K562 (cell line): ENCODE measurements around the gene RNF6. TPM values are rescaled to one million over a fixed set of nuclear protein-coding genes. Genes with fewer than 3 reads are reported as not detected.

Experiments used
- BCL6 ChIP-seq: fragments of 250-450 bp; sonication (Bioruptor Pico); IDR thresholded peaks from 2 replicates; pipeline ENCODE4 v1.4.0; 2020
- CAMTA2 ChIP-seq: fragments of 250-450 bp; sonication (Bioruptor Pico); conservative IDR thresholded peaks from 2 replicates; pipeline ENCODE4 v1.5.1; 2022
- CBFA2T3 ChIP-seq: fragments of 450-650 bp; IDR thresholded peaks from 2 replicates; pipeline ENCODE4 v1.6.1; 2017
- CBX5 ChIP-seq: IDR thresholded peaks from 2 replicates; pipeline ENCODE4 v1.6.1; 2014; ENCODE audit warnings: low read depth, borderline replicate concordance
- HCFC1 ChIP-seq: IDR thresholded peaks from 2 replicates; pipeline ENCODE4 v1.6.1; 2012; ENCODE audit warnings: low read depth, low read length, improper control_type of control experiment
- HNRNPLL ChIP-seq: fragments of 200-400 bp; formaldehyde crosslinking; IDR thresholded peaks from 2 replicates; pipeline ENCODE4 v1.6.1; 2017; ENCODE audit warnings: low read length, low read depth, mild to moderate bottlenecking; ENCODE audit not compliant: poor library complexity, severe bottlenecking
- JUN ChIP-seq, 2 experiments: sonication (generic) in 1 of 2; formaldehyde crosslinking in 1 of 2; IDR thresholded peaks; 2 replicates each; pipeline versions ENCODE4 v1.6.1 to v1.8.0; 2012 to 2022; ENCODE audit warnings: borderline replicate concordance in 2 of 2, mild to moderate bottlenecking in 2 of 2, improper control_type of control experiment in 1 of 2, low read depth in 1 of 2, low read length in 1 of 2, missing genetic modification reagents in 1 of 2
- JUND ChIP-seq, 2 experiments: IDR thresholded peaks; 2 replicates in 1 of 2; 3 replicates in 1 of 2; pipeline ENCODE4 v1.6.1; 2011; ENCODE audit warnings: borderline replicate concordance in 2 of 2, low read depth in 2 of 2, low read length in 2 of 2, improper control_type of control experiment in 1 of 2, missing biosample characterization in 1 of 2, missing genetic modification characterization in 1 of 2, missing genetic modification reagents in 1 of 2
- KLF6 ChIP-seq: fragments of 250-450 bp; sonication (Bioruptor Pico); IDR thresholded peaks from 2 replicates; pipeline ENCODE4 v1.4.0; 2020; ENCODE audit warnings: mild to moderate bottlenecking, moderate library complexity, borderline replicate concordance
- NEUROD1 ChIP-seq: fragments of 150-350 bp; IDR thresholded peaks from 2 replicates; pipeline ENCODE4 v1.6.1; 2014; ENCODE audit warnings: borderline replicate concordance, low read length, low read depth; ENCODE audit not compliant: partially characterized antibody
- NR3C1 ChIP-seq: sonication (generic); formaldehyde crosslinking; IDR thresholded peaks from 2 replicates; pipeline ENCODE4 v1.8.1; 2022; ENCODE audit warnings: missing genetic modification reagents
- OTX1 ChIP-seq: fragments of 450-650 bp; formaldehyde crosslinking; IDR thresholded peaks from 2 replicates; pipeline ENCODE4 v1.4.0; 2022; ENCODE audit warnings: mild to moderate bottlenecking
- PHTF2 ChIP-seq: fragments of 250-450 bp; sonication (Bioruptor Pico); IDR thresholded peaks from 2 replicates; pipeline ENCODE4 v1.5.0; 2021; ENCODE audit warnings: mild to moderate bottlenecking
- POLR2AphosphoS2 ChIP-seq: IDR thresholded peaks from 2 replicates; pipeline ENCODE4 v1.6.1; 2012; ENCODE audit warnings: low read length, improper control_type of control experiment
- RBM15 ChIP-seq: fragments of 200-400 bp; formaldehyde crosslinking; IDR thresholded peaks from 2 replicates; pipeline ENCODE4 v1.6.1; 2018; ENCODE audit warnings: mild to moderate bottlenecking, low read length, moderate library complexity; ENCODE audit not compliant: insufficient read depth
- RBM22 ChIP-seq: fragments of 200-400 bp; formaldehyde crosslinking; IDR thresholded peaks from 2 replicates; pipeline ENCODE4 v1.6.1; 2018; ENCODE audit warnings: low read length, low read depth; ENCODE audit not compliant: poor library complexity, severe bottlenecking
- SMAD4 ChIP-seq: fragments of 250-450 bp; sonication (Bioruptor Pico); conservative IDR thresholded peaks from 2 replicates; pipeline ENCODE4 v1.8.0; 2021; ENCODE audit warnings: inconsistent platforms, mild to moderate bottlenecking, moderate library complexity
- SMARCC2 ChIP-seq: fragments of 450-650 bp; IDR thresholded peaks from 2 replicates; pipeline ENCODE4 v1.6.1; 2017; ENCODE audit warnings: antibody characterized with exemption, moderate library complexity, mild to moderate bottlenecking, low read depth
- ZNF24 ChIP-seq: fragments of 450-650 bp; IDR thresholded peaks from 2 replicates; pipeline ENCODE4 v1.6.1; 2016
- ZNF77 ChIP-seq: fragments of 250-450 bp; sonication (Bioruptor Pico); IDR thresholded peaks from 2 replicates; pipeline ENCODE4 v1.5.0; 2020
- ZSCAN29 ChIP-seq: fragments of 450-650 bp; IDR thresholded peaks from 2 replicates; pipeline ENCODE4 v1.6.1; 2017
- polyA plus RNA-seq, 8 experiments: library from polyadenylated mRNA; depleted of rRNA in 4 of 8; stranded (reverse) in 5 of 8; unstranded in 3 of 8; fragments of >200 nt; fragmentation: Nextera tagmentation in 2 of 8; fragmentation: Illumina TruSeq in 1 of 8; extraction: Ambion mirVana in 2 of 8; extraction: Trizol in 1 of 8; gene quantifications; 2 replicates each; pipeline versions ENCODE4 v1.2.1 to v1.2.3, GENCODE V29; 2011 to 2014; ENCODE audit warnings: inconsistent platforms in 1 of 8, missing spikeins in 1 of 8
- total RNA-seq, 7 experiments: library from RNA; depleted of rRNA in 6 of 7; stranded (reverse); fragments of >200 nt in 6 of 7; fragmentation: Illumina TruSeq in 2 of 7; extraction: Trizol in 2 of 7; gene quantifications; 2 replicates each; pipeline versions ENCODE4 v1.2.1 to v1.2.3, GENCODE V29; 2011 to 2021; ENCODE audit warnings: low replicate concordance in 1 of 7
- TF ChIP-seq, protein P1 (sequence below): fragments of 450-650 bp; IDR thresholded peaks from 2 replicates; pipeline ENCODE4 v1.7.0; 2016; ENCODE audit warnings: borderline replicate concordance
- TF ChIP-seq, protein P2 (sequence below): fragments of 250-450 bp; sonication (Bioruptor Pico); IDR thresholded peaks from 2 replicates; pipeline ENCODE4 v1.5.0; 2022; ENCODE audit warnings: mild to moderate bottlenecking

Gene RNF6
- total and polyA plus RNA-seq, 9 of the 15 experiments (the other 6 are each of a cell fraction or from before 2014, with no cell fraction given) = 12.0 to 31.4 (median 22.3) TPM

DNA sequence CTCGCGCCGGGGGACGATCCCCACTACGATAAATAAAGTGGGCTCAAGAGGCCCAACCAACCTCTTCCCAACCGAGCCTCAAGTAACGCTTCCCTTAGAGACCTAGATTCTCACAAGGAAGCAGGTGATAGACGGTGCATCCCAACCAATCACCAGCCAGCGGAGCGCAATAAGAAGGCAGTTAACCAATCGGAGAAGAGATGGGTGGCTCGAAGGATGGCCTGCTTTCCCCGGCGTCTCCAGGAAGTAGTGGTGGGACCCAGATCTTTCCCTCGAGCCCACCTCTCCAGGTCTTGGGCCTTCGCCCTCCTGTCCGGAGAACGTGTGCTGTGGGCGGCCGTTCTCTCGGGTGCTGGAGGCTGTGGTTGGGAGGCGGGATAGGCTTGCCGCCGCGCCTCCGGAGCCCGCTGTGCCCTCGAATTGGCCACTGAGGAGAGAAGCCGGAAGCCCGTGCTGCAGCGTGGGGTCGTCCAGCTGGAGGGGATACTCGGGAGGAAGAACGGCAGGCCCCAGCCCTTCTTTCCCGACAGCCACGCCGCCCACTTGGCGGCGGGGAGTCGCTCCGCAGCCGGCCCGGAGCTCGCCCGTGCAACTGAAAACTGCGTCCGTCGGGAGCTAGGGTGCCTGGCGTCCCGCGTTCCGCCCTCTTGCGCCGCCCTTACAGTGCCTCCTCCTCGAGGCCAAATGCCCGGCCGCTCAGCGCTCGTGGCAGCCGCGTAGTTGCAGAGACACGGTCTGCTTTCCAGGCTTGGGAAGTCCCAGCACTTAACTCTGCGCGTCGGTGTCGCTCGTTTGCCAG is at the start of gene RNF6 (continued):
- TF ChIP-seq SMAD4 (CRISPR knock-in tag) (peak; percentile 71), RBM15 (no peak), HNRNPLL (peak; percentile 81), BCL6 (no peak), KLF6 (CRISPR knock-in tag) (no peak), CAMTA2 (CRISPR knock-in tag) (no peak), RBM22 (peak; percentile 78), OTX1 (CRISPR knock-in tag) (no peak), CBFA2T3 (no peak), HCFC1 (peak; percentile 77), JUND (IDR thresholded peaks at IDR 0.05; ENCODE audit: borderline replicate concordance, low read depth, low read length) (peak; percentile 9; the same call in 1 of the 2 replicates), JUND (tag; IDR thresholded peaks at IDR 0.05; ENCODE audit: borderline replicate concordance, low read depth, low read length) (0 out of 3 replicates have a peak, but pooled peaks have one; percentile 16), ZNF77 (CRISPR knock-in tag) (no peak), ZSCAN29 (no peak), POLR2AphosphoS2 (no peak), SMARCC2 (no peak), CBX5 (no peak), JUN (IDR thresholded peaks at IDR 0.05; ENCODE audit: borderline replicate concordance, low read depth, low read length) (no peak), JUN (CRISPR knock-in tag; IDR thresholded peaks at IDR 0.05; ENCODE audit: borderline replicate concordance) (no peak), NR3C1 (CRISPR knock-in tag) (no peak), ZNF24 (no peak), PHTF2 (CRISPR knock-in tag) (no peak), NEUROD1 (peak; percentile 56)
- TF ChIP-seq, protein P1, sequence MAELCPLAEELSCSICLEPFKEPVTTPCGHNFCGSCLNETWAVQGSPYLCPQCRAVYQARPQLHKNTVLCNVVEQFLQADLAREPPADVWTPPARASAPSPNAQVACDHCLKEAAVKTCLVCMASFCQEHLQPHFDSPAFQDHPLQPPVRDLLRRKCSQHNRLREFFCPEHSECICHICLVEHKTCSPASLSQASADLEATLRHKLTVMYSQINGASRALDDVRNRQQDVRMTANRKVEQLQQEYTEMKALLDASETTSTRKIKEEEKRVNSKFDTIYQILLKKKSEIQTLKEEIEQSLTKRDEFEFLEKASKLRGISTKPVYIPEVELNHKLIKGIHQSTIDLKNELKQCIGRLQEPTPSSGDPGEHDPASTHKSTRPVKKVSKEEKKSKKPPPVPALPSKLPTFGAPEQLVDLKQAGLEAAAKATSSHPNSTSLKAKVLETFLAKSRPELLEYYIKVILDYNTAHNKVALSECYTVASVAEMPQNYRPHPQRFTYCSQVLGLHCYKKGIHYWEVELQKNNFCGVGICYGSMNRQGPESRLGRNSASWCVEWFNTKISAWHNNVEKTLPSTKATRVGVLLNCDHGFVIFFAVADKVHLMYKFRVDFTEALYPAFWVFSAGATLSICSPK = no peak
- TF ChIP-seq, protein P2, sequence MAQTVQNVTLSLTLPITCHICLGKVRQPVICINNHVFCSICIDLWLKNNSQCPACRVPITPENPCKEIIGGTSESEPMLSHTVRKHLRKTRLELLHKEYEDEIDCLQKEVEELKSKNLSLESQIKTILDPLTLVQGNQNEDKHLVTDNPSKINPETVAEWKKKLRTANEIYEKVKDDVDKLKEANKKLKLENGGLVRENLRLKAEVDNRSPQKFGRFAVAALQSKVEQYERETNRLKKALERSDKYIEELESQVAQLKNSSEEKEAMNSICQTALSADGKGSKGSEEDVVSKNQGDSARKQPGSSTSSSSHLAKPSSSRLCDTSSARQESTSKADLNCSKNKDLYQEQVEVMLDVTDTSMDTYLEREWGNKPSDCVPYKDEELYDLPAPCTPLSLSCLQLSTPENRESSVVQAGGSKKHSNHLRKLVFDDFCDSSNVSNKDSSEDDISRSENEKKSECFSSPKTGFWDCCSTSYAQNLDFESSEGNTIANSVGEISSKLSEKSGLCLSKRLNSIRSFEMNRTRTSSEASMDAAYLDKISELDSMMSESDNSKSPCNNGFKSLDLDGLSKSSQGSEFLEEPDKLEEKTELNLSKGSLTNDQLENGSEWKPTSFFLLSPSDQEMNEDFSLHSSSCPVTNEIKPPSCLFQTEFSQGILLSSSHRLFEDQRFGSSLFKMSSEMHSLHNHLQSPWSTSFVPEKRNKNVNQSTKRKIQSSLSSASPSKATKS (CRISPR knock-in tag) = no peak
